H9 (cell line): ENCODE results near the gene NSL1. TPM values are rescaled to one million over a fixed set of nuclear protein-coding genes. Genes with fewer than 3 reads are reported as not detected.

Source experiments
- DNase-seq: peaks from one replicate; pipeline ENCODE4 v3.0.0-alpha.2; 2017
- H2AFZ ChIP-seq: one replicate; pipeline ENCODE4 v1.6.1; 2013; ENCODE audit warnings: mild to moderate bottlenecking, low read length, control low read depth, moderate library complexity
- H2AK5ac ChIP-seq: 2 replicates; pipeline ENCODE4 v1.6.1; 2013; ENCODE audit warnings: low read length, control low read depth, mixed read lengths; ENCODE audit not compliant: insufficient read length
- H2BK120ac ChIP-seq: one replicate; pipeline ENCODE4 v1.6.1; 2013; ENCODE audit warnings: low read depth, mild to moderate bottlenecking, low read length, control low read depth, inconsistent platforms; ENCODE audit not compliant: poor library complexity, severe bottlenecking
- H2BK12ac ChIP-seq: 2 replicates; pipeline ENCODE4 v1.6.1; 2013; ENCODE audit warnings: low read length, control low read depth, mixed read lengths, low read depth; ENCODE audit not compliant: insufficient read length
- H2BK15ac ChIP-seq: 2 replicates; pipeline ENCODE4 v1.6.1; 2013; ENCODE audit warnings: low read depth, low read length, control low read depth
- H2BK20ac ChIP-seq: one replicate; pipeline ENCODE4 v1.6.1; 2013; ENCODE audit warnings: low read depth, mild to moderate bottlenecking, low read length, control low read depth, inconsistent platforms; ENCODE audit not compliant: poor library complexity, severe bottlenecking
- H2BK5ac ChIP-seq: 2 replicates; pipeline ENCODE4 v1.6.1; 2013; ENCODE audit warnings: low read length, control low read depth, mixed read lengths; ENCODE audit not compliant: insufficient read length
- H3K14ac ChIP-seq: 2 replicates; pipeline ENCODE4 v1.6.1; 2013; ENCODE audit warnings: low read length, control low read depth; ENCODE audit not compliant: insufficient read depth
- H3K18ac ChIP-seq: 2 replicates; pipeline ENCODE4 v1.6.1; 2013; ENCODE audit warnings: low read depth, mild to moderate bottlenecking, mixed read lengths, low read length, control low read depth; ENCODE audit not compliant: insufficient read length
- H3K23ac ChIP-seq: 2 replicates; pipeline ENCODE4 v1.6.1; 2013; ENCODE audit warnings: low read length, control low read depth, mixed read lengths, low read depth; ENCODE audit not compliant: insufficient read length
- H3K23me2 ChIP-seq: 2 replicates; pipeline ENCODE4 v1.6.1; 2013; ENCODE audit warnings: low read depth, mild to moderate bottlenecking, mixed read lengths, low read length, control low read depth; ENCODE audit not compliant: insufficient read length, poor library complexity, severe bottlenecking
- H3K27ac ChIP-seq: 2 replicates; pipeline ENCODE4 v1.5.1; 2013; ENCODE audit warnings: low read length, control low read depth, mixed read lengths, low read depth; ENCODE audit not compliant: insufficient read length
- H3K27me3 ChIP-seq: 2 replicates; pipeline ENCODE4 v1.6.1; 2013; ENCODE audit warnings: low read length, control low read depth, inconsistent platforms; ENCODE audit not compliant: insufficient read depth
- H3K4ac ChIP-seq: 2 replicates; pipeline ENCODE4 v1.6.1; 2013; ENCODE audit warnings: low read depth, mild to moderate bottlenecking, control low read depth, inconsistent platforms, low read length, moderate library complexity
- H3K4me1 ChIP-seq: 2 replicates; pipeline ENCODE4 v1.6.1; 2013; ENCODE audit warnings: low read length, control low read depth, inconsistent platforms; ENCODE audit not compliant: insufficient read depth
- H3K4me2 ChIP-seq: 2 replicates; pipeline ENCODE4 v1.6.1; 2013; ENCODE audit warnings: low read length, control low read depth, mixed read lengths; ENCODE audit not compliant: insufficient read length, insufficient read depth
- H3K56ac ChIP-seq: 2 replicates; pipeline ENCODE4 v1.6.1; 2013; ENCODE audit warnings: low read depth, mild to moderate bottlenecking, mixed read lengths, low read length, control low read depth; ENCODE audit not compliant: insufficient read length
- H3K79me1 ChIP-seq: 2 replicates; pipeline ENCODE4 v1.6.1; 2013; ENCODE audit warnings: low read depth, mild to moderate bottlenecking, moderate library complexity, low read length, control low read depth, inconsistent platforms; ENCODE audit not compliant: insufficient read depth, poor library complexity, severe bottlenecking
- H3K79me2 ChIP-seq: 2 replicates; pipeline ENCODE4 v1.6.1; 2013; ENCODE audit warnings: low read length, control low read depth, inconsistent platforms; ENCODE audit not compliant: insufficient read depth
- H3K9ac ChIP-seq: 2 replicates; pipeline ENCODE4 v1.6.1; 2013; ENCODE audit warnings: low read length, control low read depth, mixed read lengths; ENCODE audit not compliant: insufficient read length; ENCODE audit errors: extremely low read depth
- H3K9me3 ChIP-seq: one replicate; pipeline ENCODE4 v1.6.1; 2013; ENCODE audit warnings: low read depth, low read length, inconsistent platforms; ENCODE audit not compliant: control insufficient read depth
- H3T11ph ChIP-seq: one replicate; pipeline ENCODE4 v1.6.1; 2013; ENCODE audit warnings: mild to moderate bottlenecking, low read length, control low read depth, inconsistent platforms
- H4K20me1 ChIP-seq: one replicate; pipeline ENCODE4 v1.6.1; 2013; ENCODE audit not compliant: control insufficient read depth, insufficient read length, insufficient read depth
- H4K5ac ChIP-seq: 2 replicates; pipeline ENCODE4 v1.6.1; 2013; ENCODE audit warnings: low read depth, mild to moderate bottlenecking, mixed read lengths, low read length, control low read depth; ENCODE audit not compliant: insufficient read length
- H4K8ac ChIP-seq: replicated peaks from 2 replicates; pipeline ENCODE4 v1.6.1; 2013; ENCODE audit warnings: low read length, control low read depth, mixed read lengths, low read depth; ENCODE audit not compliant: insufficient read length
- H4K91ac ChIP-seq: 2 replicates; pipeline ENCODE4 v1.6.1; 2013; ENCODE audit warnings: low read depth, mild to moderate bottlenecking, moderate library complexity, mixed read lengths, low read length, control low read depth; ENCODE audit not compliant: insufficient read length
- H3K27ac Mint-ChIP-seq, 3 experiments: 2 replicates in 2 of 3; 3 replicates in 1 of 3; pipeline ENCODE4 v1.8.0; 2020 to 2021; ENCODE audit warnings: mixed read lengths in 3 of 3, mild to moderate bottlenecking in 1 of 3, moderate library complexity in 1 of 3
- H3K27me3 Mint-ChIP-seq: 2 replicates; pipeline ENCODE4 v1.8.0; 2021; ENCODE audit warnings: low read depth, mild to moderate bottlenecking, moderate library complexity, mixed read lengths
- H3K36me3 Mint-ChIP-seq, 3 experiments: 2 replicates in 2 of 3; 3 replicates in 1 of 3; pipeline ENCODE4 v1.8.0; 2020 to 2021; ENCODE audit warnings: low read depth in 3 of 3, mixed read lengths in 3 of 3; ENCODE audit not compliant: insufficient read depth in 1 of 3
- H3K4me1 Mint-ChIP-seq, 2 experiments: 2 replicates each; pipeline ENCODE4 v1.8.0; 2020; ENCODE audit warnings: mixed read lengths in 2 of 2
- H3K4me3 Mint-ChIP-seq, 2 experiments: 2 replicates in 1 of 2; 3 replicates in 1 of 2; pipeline ENCODE4 v1.8.0; 2020 to 2021; ENCODE audit warnings: mild to moderate bottlenecking in 2 of 2, mixed read lengths in 2 of 2, moderate library complexity in 1 of 2
- H3K9me3 Mint-ChIP-seq, 2 experiments: 2 replicates in 1 of 2; 3 replicates in 1 of 2; pipeline ENCODE4 v1.8.0; 2020; ENCODE audit warnings: mild to moderate bottlenecking in 2 of 2, mixed read lengths in 2 of 2, moderate library complexity in 1 of 2
- CTCF ChIP-seq: fragments of 200-600 bp; sonication (generic); conservative IDR thresholded peaks from 3 replicates; pipeline ENCODE4 v1.8.0; 2021; ENCODE audit warnings: antibody characterized with exemption, mild to moderate bottlenecking
- WGBS: extraction: QIAGEN DNeasy Blood & Tissue Kit; methylation state at CpG from one replicate; pipeline ENCODE4 v1.1.7; 2013; ENCODE audit warnings: missing lambda C conversion rate, low lambda C conversion rate, mixed read lengths; ENCODE audit not compliant: insufficient read length; ENCODE audit errors: extremely low coverage; 5-methylcytosine and 5-hydroxymethylcytosine counted together
- total RNA-seq: library from RNA; stranded (reverse); gene quantifications from 2 replicates; pipeline ENCODE4 v1.2.1, GENCODE V29; 2021

Gene NSL1
- total RNA-seq, 1 experiment from 2014 or later = 49.3 TPM

- no peak overlapping the region for H3K9ac ChIP-seq
- H3K27me3 ChIP-seq = no peaks in the 10 kb centered on the region
- no peak overlapping the region for H2AFZ ChIP-seq
- no peak overlapping the region for H2BK15ac ChIP-seq
- H3K14ac ChIP-seq = no peak overlapping the region
- no peaks in the 10 kb centered on the region for H3K23me2 ChIP-seq
- H2BK20ac ChIP-seq = no peak overlapping the region
- H3K4me2 ChIP-seq = no peak overlapping the region
- H2BK12ac ChIP-seq = no peak overlapping the region
- H3K27ac ChIP-seq = no peak overlapping the region
- no peak overlapping the region for H3K4ac ChIP-seq
- Mint-ChIP-seq H3K9me3 (no peaks in the 10 kb centered on the region), H3K4me1 (peaks cover 0 to 3% of the 10 kb centered on the region in 2 experiments; a peak in 1 of 4 replicates), H3K36me3 (peaks cover 0 to 5% (median 3%) of the 10 kb centered on the region in 3 experiments; a peak in 4 of 7 replicates), H3K4me3 (no peak overlapping the region), H3K27me3 (no peaks in the 10 kb centered on the region), H3K27ac (peak overlapping the region in 1 of 3 experiments; percentile 27; a peak in 2 of 7 replicates)
- H2AK5ac ChIP-seq = no peak overlapping the region
- H3K4me1 ChIP-seq = no peaks in the 10 kb centered on the region
- H4K20me1 ChIP-seq = no peaks in the 10 kb centered on the region
- no peak for TF ChIP-seq CTCF
- WGBS = no CpG with 5 or more reads among the region's 8 CpGs
- H3K18ac ChIP-seq = no peak overlapping the region
- DNase-seq = no peak
- no peak overlapping the region for H4K5ac ChIP-seq
- no peak overlapping the region for H2BK120ac ChIP-seq
- H2BK5ac ChIP-seq = no peak overlapping the region
- H3K79me1 ChIP-seq = no peaks in the 10 kb centered on the region
- H4K91ac ChIP-seq = no peak overlapping the region
- no peaks in the 10 kb centered on the region for H3K79me2 ChIP-seq
- no peak overlapping the region for H3K56ac ChIP-seq
- H3K23ac ChIP-seq = no peak overlapping the region
- H4K8ac ChIP-seq = no peak overlapping the region
- H3K9me3 ChIP-seq = no peaks in the 10 kb centered on the region
- no peak overlapping the region for H3T11ph ChIP-seq
Observed at GRCh38 chr1:212733109-212733508, 58.5 kb downstream of the NSL1 start.
